Endodermal cell (in vitro differentiated cells): Measurements from ENCODE around the gene MAGEB3. TPM values are rescaled to one million over a fixed set of nuclear protein-coding genes. Genes with fewer than 3 reads are reported as not detected.

Experiments used
- DNase-seq: peaks from one replicate; pipeline ENCODE4 v3.0.0-alpha.2; 2017
- H3K27ac ChIP-seq: 2 replicates; pipeline ENCODE4 v1.5.1; 2013; ENCODE audit warnings: mild to moderate bottlenecking, low read depth, low read length, moderate library complexity
- H3K27me3 ChIP-seq: 2 replicates; pipeline ENCODE4 v1.6.1; 2013; ENCODE audit warnings: mild to moderate bottlenecking, low read length, moderate library complexity; ENCODE audit not compliant: insufficient read depth, control insufficient read depth, poor library complexity, severe bottlenecking
- H3K36me3 ChIP-seq: 2 replicates; pipeline ENCODE4 v1.7.0; 2013; ENCODE audit warnings: mild to moderate bottlenecking, low read length, moderate library complexity; ENCODE audit not compliant: control insufficient read depth, insufficient read depth
- H3K4me1 ChIP-seq: one replicate; pipeline ENCODE4 v1.7.0; 2013; ENCODE audit warnings: low read length; ENCODE audit not compliant: control insufficient read depth, insufficient read depth
- H3K4me3 ChIP-seq: 2 replicates; pipeline ENCODE4 v1.5.1; 2013; ENCODE audit warnings: mild to moderate bottlenecking, low read length, moderate library complexity
- H3K9ac ChIP-seq: 2 replicates; pipeline ENCODE4 v1.6.1; 2013; ENCODE audit warnings: mild to moderate bottlenecking, low read length, moderate library complexity; ENCODE audit not compliant: poor library complexity, severe bottlenecking; ENCODE audit errors: extremely low read depth
- H3K9me3 ChIP-seq: 2 replicates; pipeline ENCODE4 v1.6.1; 2013; ENCODE audit warnings: mild to moderate bottlenecking, low read length, moderate library complexity; ENCODE audit not compliant: control insufficient read depth
- H3K27ac Mint-ChIP-seq: 2 replicates; pipeline ENCODE4 v1.8.0; 2020; ENCODE audit warnings: mixed read lengths
- H3K27me3 Mint-ChIP-seq: 2 replicates; pipeline ENCODE4 v1.8.0; 2021; ENCODE audit warnings: mild to moderate bottlenecking, mixed read lengths; ENCODE audit not compliant: insufficient read depth
- H3K36me3 Mint-ChIP-seq: 2 replicates; pipeline ENCODE4 v1.8.0; 2020; ENCODE audit warnings: low read depth, mixed read lengths
- H3K4me1 Mint-ChIP-seq: 2 replicates; pipeline ENCODE4 v1.8.0; 2020; ENCODE audit warnings: mixed read lengths
- H3K4me3 Mint-ChIP-seq: 2 replicates; pipeline ENCODE4 v1.8.0; 2020; ENCODE audit warnings: mild to moderate bottlenecking, moderate library complexity, mixed read lengths
- H3K9me3 Mint-ChIP-seq: 2 replicates; pipeline ENCODE4 v1.8.0; 2020; ENCODE audit warnings: mild to moderate bottlenecking, mixed read lengths
- CTCF ChIP-seq: fragments of 200-600 bp; sonication (generic); conservative IDR thresholded peaks from 2 replicates; pipeline ENCODE4 v1.5.0; 2021; ENCODE audit warnings: antibody characterized with exemption, mild to moderate bottlenecking
- WGBS, 2 experiments: methylation state at CpG; one replicate each; pipeline versions ENCODE4 v1.1.5 to v1.1.7; 2013; ENCODE audit warnings: missing lambda C conversion rate in 2 of 2, mixed read lengths in 1 of 2; ENCODE audit not compliant: insufficient coverage in 1 of 2, insufficient read length in 1 of 2; 5-methylcytosine and 5-hydroxymethylcytosine counted together
- total RNA-seq, 2 donors: library from RNA; stranded (reverse); fragmentation: NEBNext Ultra II Directional in 1 of 2; extraction: Animal tissue kit (Norgen Biotek cat#: 25700) in 1 of 2; gene quantifications; 2 replicates in 1 of 2; 3 replicates in 1 of 2; pipeline ENCODE4 v1.2.1, GENCODE V29; 2021

The MAGEB3 gene
- total RNA-seq, 2 donors from 2014 or later: not detected

DNA sequence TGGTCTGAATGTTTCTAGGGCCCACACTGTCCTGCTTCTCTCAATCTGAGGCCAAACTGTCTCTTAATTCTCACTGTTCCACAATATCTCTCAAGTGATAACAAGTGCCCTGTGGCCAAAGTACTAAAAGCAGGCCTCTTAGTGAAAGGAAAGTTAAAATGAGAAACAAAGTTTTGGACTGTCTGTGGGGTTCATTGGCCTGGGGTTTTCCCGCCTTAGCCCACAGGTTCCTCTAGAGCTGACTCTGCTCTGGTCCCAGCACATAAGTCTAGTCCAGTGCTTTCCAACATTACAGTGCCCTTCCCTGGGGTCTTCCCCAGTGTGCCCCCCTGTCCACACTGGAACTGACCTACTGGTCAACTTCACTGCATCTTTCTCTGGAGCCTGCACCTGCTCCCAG, 22.8 kb downstream of the MAGEB3 start:
- no peak overlapping the region for H3K9ac ChIP-seq
- no peak for DNase-seq
- Mint-ChIP-seq H3K36me3 (peaks cover 10% of the 10 kb centered on the region), H3K27me3 (peaks cover 16% of the 10 kb centered on the region), H3K4me3 (no peak overlapping the region), H3K9me3 (peaks cover 42% of the 10 kb centered on the region), H3K27ac (no peak overlapping the region), H3K4me1 (peaks cover 8% of the 10 kb centered on the region)
- 90% methylated on average over 1 of the region's 1 CpG; no CpG with 5 or more reads in 1 of the 2 experiments for WGBS, 2 experiments
- no peak overlapping the region for H3K4me3 ChIP-seq
- peaks cover 25% of the 10 kb centered on the region for H3K9me3 ChIP-seq
- no peaks in the 10 kb centered on the region for H3K4me1 ChIP-seq
- no peaks in the 10 kb centered on the region for H3K36me3 ChIP-seq
- H3K27me3 ChIP-seq: no peaks in the 10 kb centered on the region
- no peak for TF ChIP-seq CTCF
- H3K27ac ChIP-seq: no peak overlapping the region

DNA sequence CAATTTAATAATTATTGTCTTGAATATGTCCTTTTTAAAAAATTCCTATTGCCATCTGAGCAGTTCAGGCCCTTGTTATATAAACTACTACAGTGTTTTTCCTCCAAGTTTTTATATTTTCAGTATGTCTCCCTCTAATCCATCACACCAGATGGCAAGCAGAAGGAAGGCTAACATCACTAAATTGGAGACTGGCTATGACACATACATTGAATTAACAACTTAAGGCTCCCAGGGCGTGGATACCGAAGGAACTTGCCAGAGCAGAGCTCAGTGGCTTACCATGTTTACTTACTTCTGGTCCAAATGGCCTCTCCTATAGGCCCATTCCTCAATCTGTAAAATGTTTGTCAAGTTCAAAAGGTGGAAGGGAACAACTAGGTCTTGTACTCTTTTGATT, 29.5 kb downstream of the MAGEB3 start:
- no peak overlapping the region for H3K27ac Mint-ChIP-seq
- 100% methylated on average over 1 to 2 of the region's 2 CpGs for WGBS, 2 experiments
- H3K9me3 Mint-ChIP-seq: peaks cover 34% of the 10 kb centered on the region
- Histone ChIP-seq H3K4me1 (no peaks in the 10 kb centered on the region), H3K27me3 (no peaks in the 10 kb centered on the region), H3K9me3 (peaks cover 23% of the 10 kb centered on the region), H3K9ac (no peak overlapping the region), H3K4me3 (no peak overlapping the region), H3K27ac (no peak overlapping the region), H3K36me3 (no peaks in the 10 kb centered on the region)
- peaks cover 7% of the 10 kb centered on the region for H3K4me1 Mint-ChIP-seq
- TF ChIP-seq CTCF: no peak
- DNase-seq: no peak
- H3K27me3 Mint-ChIP-seq: peaks cover 1% of the 10 kb centered on the region
- H3K36me3 Mint-ChIP-seq: peaks cover 10% of the 10 kb centered on the region
- no peak overlapping the region for H3K4me3 Mint-ChIP-seq

DNA sequence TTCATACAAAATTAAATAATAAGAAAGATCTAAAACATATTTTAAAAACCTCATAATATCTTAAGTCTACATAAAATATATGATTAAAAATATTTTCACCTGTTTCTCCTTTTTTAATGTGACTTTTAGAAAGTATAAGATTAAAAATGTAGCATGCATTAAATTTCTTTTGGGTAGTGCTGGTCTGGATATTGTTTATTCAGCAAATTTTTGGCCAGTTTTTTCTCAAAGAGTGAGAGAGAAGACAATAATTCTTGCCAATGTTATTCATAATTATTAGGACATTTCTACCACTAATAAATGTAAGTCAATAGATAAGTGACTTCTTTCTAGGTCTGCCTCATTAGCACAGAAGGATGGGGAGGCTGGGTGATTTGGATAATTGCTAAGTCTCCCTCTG, 30.6 kb downstream of the MAGEB3 start:
- no peak overlapping the region for H3K4me3 Mint-ChIP-seq

More for the DNA sequence above, 30.6 kb downstream of the MAGEB3 start:
- TF ChIP-seq CTCF: no peak
- no peak overlapping the region for H3K27ac ChIP-seq
- no peaks in the 10 kb centered on the region for H3K36me3 ChIP-seq
- DNase-seq: no peak
- peaks cover 19% of the 10 kb centered on the region for H3K9me3 ChIP-seq
- H3K4me1 ChIP-seq: no peaks in the 10 kb centered on the region
- no peaks in the 10 kb centered on the region for H3K27me3 ChIP-seq
- no peak overlapping the region for H3K27ac Mint-ChIP-seq
- H3K4me1 Mint-ChIP-seq: peaks cover 7% of the 10 kb centered on the region
- peaks cover 23% of the 10 kb centered on the region for H3K9me3 Mint-ChIP-seq
- H3K36me3 Mint-ChIP-seq: peaks cover 5% of the 10 kb centered on the region
- H3K27me3 Mint-ChIP-seq: peaks cover 1% of the 10 kb centered on the region
- H3K9ac ChIP-seq: no peak overlapping the region
- no peak overlapping the region for H3K4me3 ChIP-seq
